PC-3 (cell line): ENCODE measurements around the gene RGS17. TPM values are rescaled to one million over a fixed set of nuclear protein-coding genes. Genes with fewer than 3 reads are reported as not detected.

Experiments
- ATAC-seq: fragments of 200-7000 bp; cut with Tn5 transposase; 2 replicates; pipeline ENCODE4 v1.9.1; 2020; ENCODE audit warnings: mild to moderate bottlenecking, moderate library complexity
- BruUV-seq: library from RNA; stranded (reverse); fragments of 400-500 nt; replicated peaks from 2 replicates; lab custom pipeline; 2021; lab: Mats Ljungman, UMichigan
- CTCF ChIA-PET: fragments of 300-600 bp; sonication (Branson Sonifier 250); formaldehyde crosslinking; loops from one replicate; lab custom pipeline; 2022; ENCODE audit warnings: antibody characterized with exemption; lab: Charles Lee
- POLR2A ChIA-PET: fragments of 300-600 bp; sonication (Branson Sonifier 250); formaldehyde crosslinking; loops from one replicate; lab custom pipeline; 2022; ENCODE audit warnings: antibody characterized with exemption; ENCODE audit not compliant: unreplicated experiment; lab: Charles Lee
- DNase-seq: peaks from one replicate; pipeline ENCODE4 v3.0.0-alpha.2; 2015
- H2AFZ ChIP-seq: fragments of 300-600 bp; sonication (generic); 2 replicates; pipeline ENCODE4 v1.6.0; 2016; ENCODE audit warnings: antibody characterized with exemption, low read length
- H3F3A ChIP-seq: fragments of 300-600 bp; sonication (generic); one replicate; pipeline ENCODE4 v1.6.0; 2017; ENCODE audit warnings: antibody characterized with exemption, low read length, control low read depth, mild to moderate bottlenecking; ENCODE audit not compliant: unreplicated experiment
- H3K27ac ChIP-seq: fragments of 300-600 bp; sonication (generic); 2 replicates; pipeline ENCODE4 v1.5.1; 2016; ENCODE audit warnings: mild to moderate bottlenecking, low read length
- H3K27me3 ChIP-seq: fragments of 300-600 bp; sonication (generic); 2 replicates; pipeline ENCODE4 v1.6.1; 2016; ENCODE audit warnings: low read length, mixed read lengths
- H3K36me3 ChIP-seq: fragments of 300-600 bp; sonication (generic); 2 replicates; pipeline ENCODE4 v1.6.1; 2016; ENCODE audit warnings: low read depth, mixed run types, low read length, mixed read lengths
- H3K4me1 ChIP-seq: fragments of 300-600 bp; sonication (generic); 2 replicates; pipeline ENCODE4 v1.5.1; 2016; ENCODE audit warnings: low read length; ENCODE audit not compliant: insufficient read depth
- H3K4me2 ChIP-seq: fragments of 300-600 bp; sonication (generic); 2 replicates; pipeline ENCODE4 v1.6.0; 2016; ENCODE audit warnings: low read length
- H3K4me3 ChIP-seq: fragments of 300-600 bp; sonication (generic); 2 replicates; pipeline ENCODE4 v1.5.1; 2016; ENCODE audit warnings: mild to moderate bottlenecking, low read length, mixed read lengths
- H3K79me2 ChIP-seq: fragments of 300-600 bp; sonication (generic); 2 replicates; pipeline ENCODE4 v1.6.1; 2017; ENCODE audit warnings: low read length, mixed read lengths
- H3K9ac ChIP-seq: fragments of 300-600 bp; sonication (generic); 2 replicates; pipeline ENCODE4 v1.6.0; 2016; ENCODE audit warnings: mild to moderate bottlenecking, low read length
- H3K9me2 ChIP-seq: fragments of 300-600 bp; sonication (generic); replicated peaks from 2 replicates; pipeline ENCODE4 v1.6.1; 2016; ENCODE audit warnings: mixed run types, low read length, mixed read lengths
- H3K9me3 ChIP-seq: fragments of 300-600 bp; sonication (generic); 2 replicates; pipeline ENCODE4 v1.6.1; 2016; ENCODE audit warnings: low read length, mixed read lengths
- H4K20me1 ChIP-seq: fragments of 300-600 bp; sonication (generic); 2 replicates; pipeline ENCODE4 v1.6.1; 2016; ENCODE audit warnings: low read length, mixed read lengths
- EZH2 ChIP-seq: fragments of 300-600 bp; sonication (generic); IDR thresholded peaks from one replicate; pipeline ENCODE4 v1.6.1; 2017; ENCODE audit warnings: antibody characterized with exemption, mild to moderate bottlenecking, low read length; ENCODE audit not compliant: unreplicated experiment
- EZH2phosphoT487 ChIP-seq: fragments of 300-600 bp; sonication (generic); IDR thresholded peaks from 2 replicates; pipeline ENCODE4 v1.6.1; 2018; ENCODE audit warnings: mild to moderate bottlenecking, antibody characterized with exemption, low read length, borderline replicate concordance
- intact Hi-C: fragments of 100-400 bp; cut with micrococcal nuclease; formaldehyde crosslinking; loops from 2 replicates; pipeline ENCODE4 v1.9.0; 2023
- total RNA-seq: library from RNA; depleted of rRNA; stranded (reverse); fragments of >200 nt; gene quantifications from 2 replicates; pipeline ENCODE4 v1.2.3, GENCODE V29; 2014
- TF ChIP-seq, protein P1 (sequence below): fragments of 300-600 bp; sonication (generic); conservative IDR thresholded peaks from 2 replicates; pipeline ENCODE4 v1.5.1; 2017; ENCODE audit warnings: antibody characterized with exemption, low read depth, mild to moderate bottlenecking, low read length

The RGS17 gene
- total RNA-seq, 1 experiment from 2014 or later = 1.4 TPM

DNA sequence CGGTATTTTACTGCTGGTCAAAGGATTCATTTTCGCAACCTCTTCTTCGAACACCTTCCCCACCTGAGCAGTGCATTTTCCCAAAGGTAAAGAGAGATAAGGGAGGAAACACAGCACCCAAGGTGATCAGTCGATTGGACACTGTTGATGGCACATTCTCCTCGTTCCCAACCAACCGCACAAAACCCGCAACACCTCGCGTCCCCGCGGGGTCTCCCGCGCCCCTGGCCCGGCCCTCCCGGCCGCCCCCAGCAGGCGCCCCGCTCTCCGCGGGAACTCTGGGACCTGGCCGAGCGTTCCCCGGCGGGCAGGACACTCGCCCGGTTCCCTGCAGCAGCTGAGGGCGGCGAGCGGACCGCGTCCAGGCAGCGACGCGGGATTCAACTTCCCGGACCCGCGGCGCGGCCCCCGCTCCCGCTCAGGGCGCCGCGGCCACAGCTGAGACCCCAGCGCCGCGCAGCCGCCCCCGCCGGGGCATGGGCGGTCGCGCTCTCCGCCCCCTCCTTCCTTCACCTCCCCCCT is 506 bp downstream of the RGS17 start:
- Histone ChIP-seq H3K9ac (peak overlapping the region; percentile 38; the same call in 1 of the 2 replicates), H3K9me2 (no peaks in the 10 kb centered on the region), H3F3A (no peaks in the 10 kb centered on the region), H3K9me3 (no peaks in the 10 kb centered on the region), H3K4me1 (peaks cover 18% of the 10 kb centered on the region), H3K4me3 (peak overlapping the region; percentile 84), H2AFZ (peak overlapping the region; percentile 96), H4K20me1 (no peaks in the 10 kb centered on the region), H3K36me3 (no peaks in the 10 kb centered on the region), H3K27ac (no peak overlapping the region), H3K27me3 (no peaks in the 10 kb centered on the region), H3K79me2 (no peaks in the 10 kb centered on the region), H3K4me2 (peak overlapping the region; percentile 97)
- no TSS peak for BruUV-seq
- ChIA-PET POLR2A (no interaction called here), CTCF (no interaction called here)
- TF ChIP-seq, protein P1, sequence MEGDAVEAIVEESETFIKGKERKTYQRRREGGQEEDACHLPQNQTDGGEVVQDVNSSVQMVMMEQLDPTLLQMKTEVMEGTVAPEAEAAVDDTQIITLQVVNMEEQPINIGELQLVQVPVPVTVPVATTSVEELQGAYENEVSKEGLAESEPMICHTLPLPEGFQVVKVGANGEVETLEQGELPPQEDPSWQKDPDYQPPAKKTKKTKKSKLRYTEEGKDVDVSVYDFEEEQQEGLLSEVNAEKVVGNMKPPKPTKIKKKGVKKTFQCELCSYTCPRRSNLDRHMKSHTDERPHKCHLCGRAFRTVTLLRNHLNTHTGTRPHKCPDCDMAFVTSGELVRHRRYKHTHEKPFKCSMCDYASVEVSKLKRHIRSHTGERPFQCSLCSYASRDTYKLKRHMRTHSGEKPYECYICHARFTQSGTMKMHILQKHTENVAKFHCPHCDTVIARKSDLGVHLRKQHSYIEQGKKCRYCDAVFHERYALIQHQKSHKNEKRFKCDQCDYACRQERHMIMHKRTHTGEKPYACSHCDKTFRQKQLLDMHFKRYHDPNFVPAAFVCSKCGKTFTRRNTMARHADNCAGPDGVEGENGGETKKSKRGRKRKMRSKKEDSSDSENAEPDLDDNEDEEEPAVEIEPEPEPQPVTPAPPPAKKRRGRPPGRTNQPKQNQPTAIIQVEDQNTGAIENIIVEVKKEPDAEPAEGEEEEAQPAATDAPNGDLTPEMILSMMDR = no peak
- no peak for TF ChIP-seq EZH2
- TF ChIP-seq EZH2phosphoT487 = no peak
- DNase-seq (no peak), ATAC-seq (peak; percentile 37)
- intact Hi-C loops = loop anchor here (2.0 kb wide), 1 partner anchor 36 kb away; no protein-coding TSS in a partner anchor

DNA sequence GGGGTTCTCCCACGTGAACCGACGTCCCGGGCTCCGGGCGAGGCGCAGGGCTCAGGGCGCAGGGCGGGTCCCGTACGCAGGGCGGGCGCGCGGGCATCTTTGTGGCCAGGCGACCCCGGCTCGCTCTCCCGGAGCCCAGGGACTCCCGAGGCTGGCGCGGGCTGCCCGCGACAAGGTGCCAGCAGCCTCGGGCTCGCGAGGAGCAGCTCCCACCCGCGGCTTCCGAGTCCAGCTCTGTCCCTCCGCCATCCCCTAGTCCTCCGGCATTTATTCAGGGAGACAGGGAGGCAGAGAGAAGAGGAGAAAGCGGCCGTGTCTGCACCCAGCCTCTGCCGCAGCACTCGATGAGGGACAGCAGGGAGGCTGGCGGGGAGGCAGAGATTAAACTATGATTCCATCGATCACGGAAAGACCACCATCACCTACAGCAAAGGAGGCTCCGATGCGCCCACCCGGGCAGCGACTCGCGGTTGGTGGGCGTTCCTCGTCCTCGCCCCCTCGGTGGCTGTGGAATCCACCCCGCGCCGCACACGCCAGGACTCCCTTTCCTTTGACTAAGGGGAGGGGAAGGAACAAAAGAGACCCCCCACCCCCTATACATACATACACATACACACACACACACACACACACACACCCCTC is 1.1 kb downstream of the RGS17 start:
- peak overlapping the region; percentile 96 for H2AFZ ChIP-seq
- peak; percentile 32 for ATAC-seq
- BruUV-seq = TSS peak; percentile 28

More for the DNA sequence above, 1.1 kb downstream of the RGS17 start:
- no peaks in the 10 kb centered on the region for H3K79me2 ChIP-seq
- no peaks in the 10 kb centered on the region for H3K36me3 ChIP-seq
- H3K27me3 ChIP-seq = no peaks in the 10 kb centered on the region
- no peaks in the 10 kb centered on the region for H3K9me2 ChIP-seq
- H3K4me2 ChIP-seq = peak overlapping the region; percentile 97
- 0 out of 2 replicates have a peak overlapping the region, but pooled peaks have one; percentile 12 for H3K9ac ChIP-seq
- H3K9me3 ChIP-seq = no peaks in the 10 kb centered on the region
- no peak overlapping the region for H3K27ac ChIP-seq
- DNase-seq = no peak
- peaks cover 24% of the 10 kb centered on the region for H3K4me1 ChIP-seq
- no peaks in the 10 kb centered on the region for H4K20me1 ChIP-seq
- no peak for TF ChIP-seq EZH2phosphoT487
- TF ChIP-seq, protein P1 = no peak
- TF ChIP-seq EZH2 = no peak
- ChIA-PET CTCF (no interaction called here), POLR2A (no interaction called here)
- H3K4me3 ChIP-seq = peak overlapping the region; percentile 84
- intact Hi-C loops = loop anchor here (2.0 to 5.0 kb wide), 2 partner anchors 37 to 38 kb away; no protein-coding TSS in a partner anchor
- H3F3A ChIP-seq = no peaks in the 10 kb centered on the region
